Measurements from ENCODE around the gene LSR.

Gene LSR

GRCh38 chr19:35240327-35240726, 8.5 kb upstream of the LSR start:
- Histone ChIP-seq H3K36me3 (ENCODE audit: control insufficient read depth in 2 of 2, insufficient read depth in 1 of 2, low read length in 2 of 2) (no peaks in the 10 kb centered on the region), H3K9me3 (ENCODE audit: control insufficient read depth, insufficient read depth, low read depth, low read length) (peaks cover 8% of the 10 kb centered on the region), H3K4me3 (ENCODE audit: low read depth, low read length) (no peak overlapping the region), H3K4me1 (ENCODE audit: control insufficient read depth, insufficient read depth, low read length) (no peaks in the 10 kb centered on the region), H3K27ac (ENCODE audit: extremely low read depth, low read depth, low read length) (no peak overlapping the region)
- TF ChIP-seq GLI2 (tag by site-specific recombination; IDR thresholded peaks at IDR 0.05; ENCODE audit: borderline replicate concordance, low read depth) (no peak), ZNF121 (tag by site-specific recombination; IDR thresholded peaks at IDR 0.05) (no peak), ZNF670 (tag by site-specific recombination; IDR thresholded peaks at IDR 0.05; ENCODE audit: low read depth) (no peak), SETDB1 (IDR thresholded peaks at IDR 0.05; ENCODE audit: insufficient read length, low read length) (no peak), BCL11A (tag by site-specific recombination; IDR thresholded peaks at IDR 0.05; ENCODE audit: low read depth) (no peak), BCL11B (tag by site-specific recombination; IDR thresholded peaks at IDR 0.05; ENCODE audit: low read depth) (no peak), ZNF274 (IDR thresholded peaks at IDR 0.05; ENCODE audit: low read length) (no peak), ZNF274 (tag by site-specific recombination; IDR thresholded peaks at IDR 0.05; ENCODE audit: borderline replicate concordance) (no peak), ZNF26 (tag by site-specific recombination; IDR thresholded peaks at IDR 0.05) (no peak), ZNF473 (tag by site-specific recombination; IDR thresholded peaks at IDR 0.05) (no peak), ZNF10 (tag by site-specific recombination; IDR thresholded peaks at IDR 0.05) (no peak), KLF16 (tag by site-specific recombination; IDR thresholded peaks at IDR 0.05) (no peak), GLIS2 (tag by site-specific recombination; IDR thresholded peaks at IDR 0.05) (no peak)
- POLR2A ChIA-PET, result no interaction called here
- CTCF ChIA-PET, result interaction anchor here (0.6 to 1.9 kb wide), 6 partner anchors 30 to 176 kb away, joined by 3 to 9 read pairs (median 4); partner anchors contain the start of gene LGI4

GRCh38 chr19:35241417-35241816, 7.4 kb upstream of the LSR start:
- Histone ChIP-seq H3K4me1 (ENCODE audit: control insufficient read depth, insufficient read depth, low read length) (no peaks in the 10 kb centered on the region), H3K36me3 (ENCODE audit: control insufficient read depth in 2 of 2, insufficient read depth in 1 of 2, low read length in 2 of 2) (0 out of 3 replicates have a peak, but pooled peaks cover 0 to 5% of the 10 kb centered on the region in 2 experiments), H3K27ac (ENCODE audit: extremely low read depth, low read depth, low read length) (no peak overlapping the region), H3K9me3 (ENCODE audit: control insufficient read depth, insufficient read depth, low read depth, low read length) (peaks cover 8% of the 10 kb centered on the region), H3K4me3 (ENCODE audit: low read depth, low read length) (no peak overlapping the region)
- CTCF ChIA-PET, result interaction anchor here (0.6 to 2.4 kb wide), 8 partner anchors 18 to 177 kb away, joined by 3 to 16 read pairs (median 3); partner anchors contain the start of genes FXYD7 and LGI4
- POLR2A ChIA-PET, result interaction anchor here (0.7 to 1.6 kb wide), 2 partner anchors 24 to 100 kb away, joined by 3 to 4 read pairs; no protein-coding TSS in a partner anchor
- no peak for TF ChIP-seq ZNF26 (tag by site-specific recombination; IDR thresholded peaks at IDR 0.05)
- TF ChIP-seq REST (tag by site-specific recombination; IDR thresholded peaks at IDR 0.05), result no peak
- TF ChIP-seq ZNF18 (tag by site-specific recombination; IDR thresholded peaks at IDR 0.05), result no peak
- no peak for TF ChIP-seq ATF2 (tag by site-specific recombination; IDR thresholded peaks at IDR 0.05; ENCODE audit: low read depth)
- no peak for TF ChIP-seq ZNF138 (tag by site-specific recombination; IDR thresholded peaks at IDR 0.05; ENCODE audit: borderline replicate concordance)
- 0 out of 2 replicates have a peak, but pooled peaks have one; percentile 22 for TF ChIP-seq ZNF280D (tag by site-specific recombination; IDR thresholded peaks at IDR 0.05)
- TF ChIP-seq ZNF133 (tag by site-specific recombination; IDR thresholded peaks at IDR 0.05), result peak; percentile 67
- TF ChIP-seq MYNN (tag by site-specific recombination; IDR thresholded peaks at IDR 0.05; ENCODE audit: borderline replicate concordance), result no peak
- no peak for TF ChIP-seq EGR2 (tag by site-specific recombination; IDR thresholded peaks at IDR 0.05; ENCODE audit: low read depth)
